ENCODE data around the gene MRAS. TPM values are rescaled to one million over a fixed set of nuclear protein-coding genes. Genes with fewer than 3 reads are reported as not detected.

The MRAS gene
- total and polyA plus RNA-seq, 2 of the 4 experiments (the other 2 are of a cell fraction), result 59.3 to 60.6 TPM

- TF ChIP-seq BHLHE40 (IDR thresholded peaks at IDR 0.05; ENCODE audit: low read depth, low read length) (no peak; the same call in 1 of the 2 replicates), USF2 (IDR thresholded peaks at IDR 0.05; ENCODE audit: low read depth, low read length) (no peak), RCOR1 (IDR thresholded peaks at IDR 0.05; ENCODE audit: insufficient replicate concordance, low read length) (no peak)
These were observed at the start of gene MRAS (continued) for GRCh38 chr3:138347960-138348753.

GRCh38 chr3:138300647-138301046, 47.7 kb upstream of the MRAS start:
- no peaks in the 10 kb centered on the region for H3K79me1 ChIP-seq (ENCODE audit: low read depth in 1 of 2, low read length in 2 of 2)
- intact Hi-C loops (cut with micrococcal nuclease), result no loop called here
- no peak overlapping the region for H3K18ac ChIP-seq (ENCODE audit: low read depth, low read length)
- H3K56ac ChIP-seq (ENCODE audit: extremely low read depth, insufficient read depth, low read length), result no peak overlapping the region
- H3K9ac ChIP-seq (ENCODE audit: low read depth, low read length), result no peak overlapping the region
- H2BK15ac ChIP-seq (ENCODE audit: low read depth, low read length), result no peak overlapping the region
- H2BK5ac ChIP-seq (ENCODE audit: low read depth, low read length, poor library complexity, severe bottlenecking), result no peak overlapping the region
- no peak overlapping the region for H2BK20ac ChIP-seq (ENCODE audit: low read depth, low read length)
- H3K36me3 ChIP-seq (ENCODE audit: control insufficient read depth, insufficient read depth, low read length), result peaks cover 6% of the 10 kb centered on the region
- ChIA-PET CTCF (no interaction called here), POLR2A (ENCODE audit: unreplicated experiment) (no interaction called here)
- H4K20me1 ChIP-seq (ENCODE audit: insufficient read depth, low read length), result no peaks in the 10 kb centered on the region
- H3K9me3 ChIP-seq (ENCODE audit: control insufficient read depth, insufficient read depth, low read length), result no peaks in the 10 kb centered on the region
- 77% methylated on average over 1 of the region's 2 CpGs; no CpG with 5 or more reads in 1 of the 2 experiments for WGBS, 2 experiments (ENCODE audit: extremely low coverage in 2 of 2, insufficient read length in 1 of 2)
- H4K5ac ChIP-seq (ENCODE audit: low read depth, low read length), result no peak overlapping the region
- in situ Hi-C loops (cut with MboI; ENCODE audit: low sequenced_read_pairs), result no loop called here
- no peak overlapping the region for H2BK120ac ChIP-seq (ENCODE audit: low read depth, low read length)
- H4K8ac ChIP-seq (ENCODE audit: low read depth in 2 of 2, low read length in 2 of 2), result no peak overlapping the region
- H3K14ac ChIP-seq (replicated peaks; ENCODE audit: low read depth, low read length), result no peak overlapping the region
- H3K4ac ChIP-seq (ENCODE audit: low read depth, low read length), result no peak overlapping the region
- H2AK9ac ChIP-seq (replicated peaks; ENCODE audit: low read depth, low read length, poor library complexity), result no peak overlapping the region
- ATAC-seq (ENCODE audit: low read depth) (no peak), DNase-seq (no peak)
- H4K91ac ChIP-seq (ENCODE audit: insufficient read depth, low read depth, low read length), result no peak overlapping the region
- H3K23ac ChIP-seq (ENCODE audit: low read depth, low read length), result no peak overlapping the region
- H2AFZ ChIP-seq (replicated peaks; ENCODE audit: low read length, poor library complexity), result no peak overlapping the region
- no TSS peak for BruUV-seq (replicated peaks)
- no peaks in the 10 kb centered on the region for H3K27me3 ChIP-seq (ENCODE audit: control insufficient read depth, insufficient read depth, low read length)
- dilution Hi-C loops (cut with HindIII; ENCODE audit: low sequenced_read_pairs, unreplicated experiment), result no loop called here
- H2AK5ac ChIP-seq (ENCODE audit: low read depth, low read length), result no peak overlapping the region
- H3K27ac ChIP-seq (ENCODE audit: insufficient read depth, low read length), result no peak overlapping the region
- peaks cover 2% of the 10 kb centered on the region; the same call in 1 of the 2 replicates for H3K9me1 ChIP-seq (ENCODE audit: insufficient read depth, low read length)
- H3K4me1 ChIP-seq (ENCODE audit: control insufficient read depth, insufficient read depth, low read length), result no peaks in the 10 kb centered on the region
- no peak overlapping the region for H3K4me2 ChIP-seq (ENCODE audit: low read depth, low read length)
- H3K4me3 ChIP-seq (ENCODE audit: insufficient read depth, low read depth, low read length), result no peak overlapping the region
- TF ChIP-seq RFX5 (IDR thresholded peaks at IDR 0.05; ENCODE audit: low read depth, low read length) (no peak), ELK1 (IDR thresholded peaks at IDR 0.05; ENCODE audit: borderline replicate concordance, low read depth, low read length) (no peak), RAD21 (IDR thresholded peaks at IDR 0.05; ENCODE audit: low read length) (no peak), SMC3 (IDR thresholded peaks at IDR 0.05; ENCODE audit: low read depth, low read length) (no peak), POLR2A (IDR thresholded peaks at IDR 0.05; ENCODE audit: low read depth, low read length) (no peak), MAFK (IDR thresholded peaks at IDR 0.05; ENCODE audit: low read depth, low read length) (no peak), BHLHE40 (IDR thresholded peaks at IDR 0.05; ENCODE audit: low read depth, low read length) (no peak), RCOR1 (IDR thresholded peaks at IDR 0.05; ENCODE audit: insufficient replicate concordance, low read length) (no peak), CTCF (conservative IDR thresholded peaks at IDR 0.05; ENCODE audit: low read depth, low read length) (no peak), FOS (IDR thresholded peaks at IDR 0.05; ENCODE audit: low read depth, low read length) (no peak), MXI1 (IDR thresholded peaks at IDR 0.05; ENCODE audit: borderline replicate concordance, low read depth, low read length) (no peak), NFE2L2 (IDR thresholded peaks at IDR 0.05; ENCODE audit: low read depth, low read length) (no peak)
